HepG2 (cell line): ENCODE data around the gene TOR4A. TPM values are rescaled to one million over a fixed set of nuclear protein-coding genes. Genes with fewer than 3 reads are reported as not detected.

ENCODE experiments used
- ATF7-NPFF ChIP-seq: sonication (generic); formaldehyde crosslinking; IDR thresholded peaks from 2 replicates; pipeline ENCODE4 v1.8.1; 2023; ENCODE audit warnings: mild to moderate bottlenecking, low read depth, missing genetic modification reagents, moderate library complexity
- ETS1 ChIP-seq: sonication (generic); formaldehyde crosslinking; IDR thresholded peaks from 2 replicates; pipeline ENCODE4 v1.4.0; 2020; ENCODE audit warnings: missing genetic modification reagents
- POLR2A ChIP-seq, 2 experiments: IDR thresholded peaks; 2 replicates each; pipeline ENCODE4 v1.6.1; 2011; ENCODE audit warnings: low read depth in 2 of 2, low read length in 2 of 2, mild to moderate bottlenecking in 1 of 2, moderate library complexity in 1 of 2; ENCODE audit not compliant: insufficient read depth in 1 of 2
- SOX5 ChIP-seq: IDR thresholded peaks from 2 replicates; pipeline ENCODE4 v1.6.1; 2016; ENCODE audit warnings: borderline replicate concordance
- polyA plus RNA-seq, 8 experiments: library from polyadenylated mRNA; depleted of rRNA in 3 of 8; stranded (reverse) in 7 of 8; unstranded in 1 of 8; fragments of >200 nt; fragmentation: Illumina TruSeq in 4 of 8; extraction: Trizol in 4 of 8; gene quantifications; 2 replicates each; pipeline versions ENCODE4 v1.2.1 to v1.2.3, GENCODE V29; 2011 to 2016; ENCODE audit warnings: low read depth in 4 of 8, missing spikeins in 1 of 8, mixed read lengths in 1 of 8; ENCODE audit not compliant: insufficient read depth in 1 of 8
- total RNA-seq, 5 experiments: library from RNA; depleted of rRNA; stranded (reverse); fragments of >200 nt; fragmentation: Illumina TruSeq; extraction: Trizol; gene quantifications; 2 replicates each; pipeline ENCODE4 v1.2.3, GENCODE V29; 2016; ENCODE audit warnings: low read depth in 1 of 5
- TF ChIP-seq, protein P1 (sequence below): sonication (generic); formaldehyde crosslinking; IDR thresholded peaks from 2 replicates; pipeline ENCODE4 v1.9.0; 2021; ENCODE audit warnings: mild to moderate bottlenecking, missing genetic modification reagents
- TF ChIP-seq, protein P2 (sequence below): sonication (generic); formaldehyde crosslinking; IDR thresholded peaks from 2 replicates; pipeline ENCODE4 v1.5.1; 2020; ENCODE audit warnings: mild to moderate bottlenecking, missing genetic modification reagents, borderline replicate concordance
- TF ChIP-seq, protein P3 (sequence below): sonication (generic); formaldehyde crosslinking; IDR thresholded peaks from 2 replicates; pipeline ENCODE4 v1.4.0; 2020; ENCODE audit warnings: mild to moderate bottlenecking, missing genetic modification reagents
- TF ChIP-seq, protein P4 (sequence below): sonication (generic); formaldehyde crosslinking; IDR thresholded peaks from 2 replicates; pipeline ENCODE4 v1.4.0; 2020; ENCODE audit warnings: missing genetic modification reagents

The TOR4A gene
- total and polyA plus RNA-seq, 2 of the 13 experiments (the other 11 are each of a cell fraction or from before 2014, with no cell fraction given), result 11.1 to 14.2 TPM

DNA sequence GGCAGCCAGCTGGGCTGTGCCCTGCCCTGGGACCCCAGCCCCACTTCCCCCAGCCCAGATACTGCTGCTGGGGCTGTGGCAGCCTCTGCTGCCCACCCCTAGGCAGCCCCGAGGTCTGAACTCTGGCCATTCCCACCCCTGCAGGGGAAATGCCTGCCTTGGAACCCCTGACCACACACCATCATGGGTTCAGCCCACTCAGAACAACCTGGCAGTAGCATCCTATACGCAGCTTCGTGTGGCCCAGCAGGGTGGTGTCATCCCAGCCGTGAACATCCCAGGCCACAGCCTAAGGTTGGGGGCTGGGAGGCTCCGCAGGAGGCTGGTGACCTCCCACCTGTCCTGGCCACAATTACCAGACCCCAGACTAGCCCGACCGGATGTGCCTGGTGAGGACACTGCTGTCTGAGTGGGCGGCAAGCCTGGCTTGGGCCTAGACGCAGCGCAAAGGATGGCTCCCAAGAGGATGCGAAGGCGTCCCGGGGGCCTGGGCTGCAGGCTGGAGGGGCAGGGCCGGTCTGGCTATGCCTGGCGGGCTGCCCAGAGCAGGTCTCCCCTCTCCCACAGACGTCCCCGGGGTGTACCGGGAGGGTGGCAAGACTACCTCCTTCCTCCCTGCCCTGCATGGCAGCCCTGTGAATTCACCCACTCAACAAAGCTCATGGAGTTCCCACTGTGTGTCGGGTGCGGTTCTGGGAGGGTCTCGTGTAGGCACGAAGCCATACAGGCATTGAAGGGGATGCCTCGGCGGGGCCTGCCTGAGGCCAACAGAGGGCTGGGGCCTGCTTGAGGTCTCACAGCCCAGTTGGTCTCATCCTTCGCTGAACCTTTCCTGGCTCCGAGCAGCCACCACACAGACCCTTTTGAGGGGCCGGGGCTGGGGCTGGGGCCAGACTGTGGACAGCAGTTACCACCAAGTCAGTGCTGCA lies 48.3 kb upstream of the TOR4A start (continued):
- TF ChIP-seq, protein P1, sequence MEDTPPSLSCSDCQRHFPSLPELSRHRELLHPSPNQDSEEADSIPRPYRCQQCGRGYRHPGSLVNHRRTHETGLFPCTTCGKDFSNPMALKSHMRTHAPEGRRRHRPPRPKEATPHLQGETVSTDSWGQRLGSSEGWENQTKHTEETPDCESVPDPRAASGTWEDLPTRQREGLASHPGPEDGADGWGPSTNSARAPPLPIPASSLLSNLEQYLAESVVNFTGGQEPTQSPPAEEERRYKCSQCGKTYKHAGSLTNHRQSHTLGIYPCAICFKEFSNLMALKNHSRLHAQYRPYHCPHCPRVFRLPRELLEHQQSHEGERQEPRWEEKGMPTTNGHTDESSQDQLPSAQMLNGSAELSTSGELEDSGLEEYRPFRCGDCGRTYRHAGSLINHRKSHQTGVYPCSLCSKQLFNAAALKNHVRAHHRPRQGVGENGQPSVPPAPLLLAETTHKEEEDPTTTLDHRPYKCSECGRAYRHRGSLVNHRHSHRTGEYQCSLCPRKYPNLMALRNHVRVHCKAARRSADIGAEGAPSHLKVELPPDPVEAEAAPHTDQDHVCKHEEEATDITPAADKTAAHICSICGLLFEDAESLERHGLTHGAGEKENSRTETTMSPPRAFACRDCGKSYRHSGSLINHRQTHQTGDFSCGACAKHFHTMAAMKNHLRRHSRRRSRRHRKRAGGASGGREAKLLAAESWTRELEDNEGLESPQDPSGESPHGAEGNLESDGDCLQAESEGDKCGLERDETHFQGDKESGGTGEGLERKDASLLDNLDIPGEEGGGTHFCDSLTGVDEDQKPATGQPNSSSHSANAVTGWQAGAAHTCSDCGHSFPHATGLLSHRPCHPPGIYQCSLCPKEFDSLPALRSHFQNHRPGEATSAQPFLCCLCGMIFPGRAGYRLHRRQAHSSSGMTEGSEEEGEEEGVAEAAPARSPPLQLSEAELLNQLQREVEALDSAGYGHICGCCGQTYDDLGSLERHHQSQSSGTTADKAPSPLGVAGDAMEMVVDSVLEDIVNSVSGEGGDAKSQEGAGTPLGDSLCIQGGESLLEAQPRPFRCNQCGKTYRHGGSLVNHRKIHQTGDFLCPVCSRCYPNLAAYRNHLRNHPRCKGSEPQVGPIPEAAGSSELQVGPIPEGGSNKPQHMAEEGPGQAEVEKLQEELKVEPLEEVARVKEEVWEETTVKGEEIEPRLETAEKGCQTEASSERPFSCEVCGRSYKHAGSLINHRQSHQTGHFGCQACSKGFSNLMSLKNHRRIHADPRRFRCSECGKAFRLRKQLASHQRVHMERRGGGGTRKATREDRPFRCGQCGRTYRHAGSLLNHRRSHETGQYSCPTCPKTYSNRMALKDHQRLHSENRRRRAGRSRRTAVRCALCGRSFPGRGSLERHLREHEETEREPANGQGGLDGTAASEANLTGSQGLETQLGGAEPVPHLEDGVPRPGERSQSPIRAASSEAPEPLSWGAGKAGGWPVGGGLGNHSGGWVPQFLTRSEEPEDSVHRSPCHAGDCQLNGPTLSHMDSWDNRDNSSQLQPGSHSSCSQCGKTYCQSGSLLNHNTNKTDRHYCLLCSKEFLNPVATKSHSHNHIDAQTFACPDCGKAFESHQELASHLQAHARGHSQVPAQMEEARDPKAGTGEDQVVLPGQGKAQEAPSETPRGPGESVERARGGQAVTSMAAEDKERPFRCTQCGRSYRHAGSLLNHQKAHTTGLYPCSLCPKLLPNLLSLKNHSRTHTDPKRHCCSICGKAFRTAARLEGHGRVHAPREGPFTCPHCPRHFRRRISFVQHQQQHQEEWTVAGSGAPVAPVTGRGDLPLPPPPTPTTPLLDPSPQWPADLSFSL (CRISPR knock-in tag), result no peak
- TF ChIP-seq, protein P2, sequence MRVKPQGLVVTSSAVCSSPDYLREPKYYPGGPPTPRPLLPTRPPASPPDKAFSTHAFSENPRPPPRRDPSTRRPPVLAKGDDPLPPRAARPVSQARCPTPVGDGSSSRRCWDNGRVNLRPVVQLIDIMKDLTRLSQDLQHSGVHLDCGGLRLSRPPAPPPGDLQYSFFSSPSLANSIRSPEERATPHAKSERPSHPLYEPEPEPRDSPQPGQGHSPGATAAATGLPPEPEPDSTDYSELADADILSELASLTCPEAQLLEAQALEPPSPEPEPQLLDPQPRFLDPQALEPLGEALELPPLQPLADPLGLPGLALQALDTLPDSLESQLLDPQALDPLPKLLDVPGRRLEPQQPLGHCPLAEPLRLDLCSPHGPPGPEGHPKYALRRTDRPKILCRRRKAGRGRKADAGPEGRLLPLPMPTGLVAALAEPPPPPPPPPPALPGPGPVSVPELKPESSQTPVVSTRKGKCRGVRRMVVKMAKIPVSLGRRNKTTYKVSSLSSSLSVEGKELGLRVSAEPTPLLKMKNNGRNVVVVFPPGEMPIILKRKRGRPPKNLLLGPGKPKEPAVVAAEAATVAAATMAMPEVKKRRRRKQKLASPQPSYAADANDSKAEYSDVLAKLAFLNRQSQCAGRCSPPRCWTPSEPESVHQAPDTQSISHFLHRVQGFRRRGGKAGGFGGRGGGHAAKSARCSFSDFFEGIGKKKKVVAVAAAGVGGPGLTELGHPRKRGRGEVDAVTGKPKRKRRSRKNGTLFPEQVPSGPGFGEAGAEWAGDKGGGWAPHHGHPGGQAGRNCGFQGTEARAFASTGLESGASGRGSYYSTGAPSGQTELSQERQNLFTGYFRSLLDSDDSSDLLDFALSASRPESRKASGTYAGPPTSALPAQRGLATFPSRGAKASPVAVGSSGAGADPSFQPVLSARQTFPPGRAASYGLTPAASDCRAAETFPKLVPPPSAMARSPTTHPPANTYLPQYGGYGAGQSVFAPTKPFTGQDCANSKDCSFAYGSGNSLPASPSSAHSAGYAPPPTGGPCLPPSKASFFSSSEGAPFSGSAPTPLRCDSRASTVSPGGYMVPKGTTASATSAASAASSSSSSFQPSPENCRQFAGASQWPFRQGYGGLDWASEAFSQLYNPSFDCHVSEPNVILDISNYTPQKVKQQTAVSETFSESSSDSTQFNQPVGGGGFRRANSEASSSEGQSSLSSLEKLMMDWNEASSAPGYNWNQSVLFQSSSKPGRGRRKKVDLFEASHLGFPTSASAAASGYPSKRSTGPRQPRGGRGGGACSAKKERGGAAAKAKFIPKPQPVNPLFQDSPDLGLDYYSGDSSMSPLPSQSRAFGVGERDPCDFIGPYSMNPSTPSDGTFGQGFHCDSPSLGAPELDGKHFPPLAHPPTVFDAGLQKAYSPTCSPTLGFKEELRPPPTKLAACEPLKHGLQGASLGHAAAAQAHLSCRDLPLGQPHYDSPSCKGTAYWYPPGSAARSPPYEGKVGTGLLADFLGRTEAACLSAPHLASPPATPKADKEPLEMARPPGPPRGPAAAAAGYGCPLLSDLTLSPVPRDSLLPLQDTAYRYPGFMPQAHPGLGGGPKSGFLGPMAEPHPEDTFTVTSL, result no peak
- TF ChIP-seq SOX5 (CRISPR knock-in tag) (no peak), ETS1 (CRISPR knock-in tag) (no peak), ATF7-NPFF (no peak; the same call in 1 of the 2 replicates), POLR2A (IDR thresholded peaks at IDR 0.05; ENCODE audit: insufficient read depth in 1 of 2, low read depth in 2 of 2, low read length in 2 of 2) (no peak)
- TF ChIP-seq, protein P3, sequence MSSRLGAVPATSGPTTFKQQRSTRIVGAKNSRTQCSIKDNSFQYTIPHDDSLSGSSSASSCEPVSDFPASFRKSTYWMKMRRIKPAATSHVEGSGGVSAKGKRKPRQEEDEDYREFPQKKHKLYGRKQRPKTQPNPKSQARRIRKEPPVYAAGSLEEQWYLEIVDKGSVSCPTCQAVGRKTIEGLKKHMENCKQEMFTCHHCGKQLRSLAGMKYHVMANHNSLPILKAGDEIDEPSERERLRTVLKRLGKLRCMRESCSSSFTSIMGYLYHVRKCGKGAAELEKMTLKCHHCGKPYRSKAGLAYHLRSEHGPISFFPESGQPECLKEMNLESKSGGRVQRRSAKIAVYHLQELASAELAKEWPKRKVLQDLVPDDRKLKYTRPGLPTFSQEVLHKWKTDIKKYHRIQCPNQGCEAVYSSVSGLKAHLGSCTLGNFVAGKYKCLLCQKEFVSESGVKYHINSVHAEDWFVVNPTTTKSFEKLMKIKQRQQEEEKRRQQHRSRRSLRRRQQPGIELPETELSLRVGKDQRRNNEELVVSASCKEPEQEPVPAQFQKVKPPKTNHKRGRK (CRISPR knock-in tag), result no peak
- TF ChIP-seq, protein P4, sequence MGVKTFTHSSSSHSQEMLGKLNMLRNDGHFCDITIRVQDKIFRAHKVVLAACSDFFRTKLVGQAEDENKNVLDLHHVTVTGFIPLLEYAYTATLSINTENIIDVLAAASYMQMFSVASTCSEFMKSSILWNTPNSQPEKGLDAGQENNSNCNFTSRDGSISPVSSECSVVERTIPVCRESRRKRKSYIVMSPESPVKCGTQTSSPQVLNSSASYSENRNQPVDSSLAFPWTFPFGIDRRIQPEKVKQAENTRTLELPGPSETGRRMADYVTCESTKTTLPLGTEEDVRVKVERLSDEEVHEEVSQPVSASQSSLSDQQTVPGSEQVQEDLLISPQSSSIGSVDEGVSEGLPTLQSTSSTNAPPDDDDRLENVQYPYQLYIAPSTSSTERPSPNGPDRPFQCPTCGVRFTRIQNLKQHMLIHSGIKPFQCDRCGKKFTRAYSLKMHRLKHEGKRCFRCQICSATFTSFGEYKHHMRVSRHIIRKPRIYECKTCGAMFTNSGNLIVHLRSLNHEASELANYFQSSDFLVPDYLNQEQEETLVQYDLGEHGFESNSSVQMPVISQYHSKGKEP, result no peak
